CD4-positive, alpha-beta T cell treated with Interferon alpha-2 for 1 hour (primary cell): ENCODE data around the gene ITIH5.
"Not testable (repeated sequence)": the region's sequence is repeated elsewhere in the genome, so short reads cannot be mapped to it uniquely, and the experiment has no call there.

Experiments
- DNase-seq, 2 donors: peaks; one replicate each; pipeline ENCODE4 v3.0.0-alpha.2; 2020 to 2022

ITIH5 gene

GRCh38 chr10:7687228-7687907 is 20.6 kb upstream of the ITIH5 start:
- DNase-seq = peak; percentile 78 to 80

GRCh38 chr10:7686351-7687171 is 19.8 kb upstream of the ITIH5 start:
- no peak for DNase-seq

- not testable (repeated sequence) for DNase-seq
Measured at GRCh38 chr10:7680078-7680477, 13.3 kb upstream of the ITIH5 start.

GRCh38 chr10:7679256-7679655 is 12.5 kb upstream of the ITIH5 start:
- DNase-seq = no peak

GRCh38 chr10:7672341-7673134 is 5.8 kb upstream of the ITIH5 start:
- no peak for DNase-seq

GRCh38 chr10:7670157-7670556 is 3.4 kb upstream of the ITIH5 start:
- DNase-seq = no peak

- DNase-seq = no peak
Measured at GRCh38 chr10:7667262-7668141, 736 bp upstream of the ITIH5 start.

- no peak for DNase-seq
Measured at GRCh38 chr10:7665767-7666166, 999 bp downstream of the ITIH5 start.

- no peak for DNase-seq
Measured at GRCh38 chr10:7664707-7665106, 2.1 kb downstream of the ITIH5 start.

GRCh38 chr10:7662522-7662921 is 4.2 kb downstream of the ITIH5 start:
- no peak for DNase-seq

GRCh38 chr10:7659560-7659959 is 7.2 kb downstream of the ITIH5 start:
- no peak for DNase-seq

GRCh38 chr10:7657552-7657951 is 9.2 kb downstream of the ITIH5 start:
- no peak for DNase-seq

GRCh38 chr10:7657079-7657478 is 9.7 kb downstream of the ITIH5 start:
- DNase-seq = not testable (repeated sequence)

GRCh38 chr10:7651853-7652470 is 14.8 kb downstream of the ITIH5 start:
- no peak for DNase-seq

- no peak for DNase-seq
Measured at GRCh38 chr10:7649673-7650300, 17.0 kb downstream of the ITIH5 start.

GRCh38 chr10:7647062-7647664 is 19.6 kb downstream of the ITIH5 start:
- DNase-seq = no peak

GRCh38 chr10:7642491-7643011 is 24.2 kb downstream of the ITIH5 start:
- DNase-seq = no peak

GRCh38 chr10:7635408-7636125 is 31.2 kb downstream of the ITIH5 start:
- DNase-seq = no peak

- no peak for DNase-seq
Measured at GRCh38 chr10:7634142-7634894, 32.4 kb downstream of the ITIH5 start.
